Liver (tissue), 9 donors: ENCODE results near the gene MAPK1. TPM values are rescaled to one million over a fixed set of nuclear protein-coding genes. Genes with fewer than 3 reads are reported as not detected.

Experiments used
- DNase-seq: peaks from one replicate; pipeline ENCODE4 v3.0.0-alpha.2; 2017; ENCODE audit warnings: low spot score
- H3K27ac ChIP-seq, 2 donors: one replicate each; pipeline ENCODE4 v1.7.0; 2013; ENCODE audit warnings: inconsistent platforms in 2 of 2, low read length in 2 of 2, control low read depth in 1 of 2, low read depth in 1 of 2, mild to moderate bottlenecking in 1 of 2
- H3K27me3 ChIP-seq, 4 donors: one replicate each; pipeline versions ENCODE4 v1.6.1 to v1.7.0; 2013; ENCODE audit warnings: low read length in 3 of 4, inconsistent platforms in 1 of 4, mild to moderate bottlenecking in 1 of 4, moderate library complexity in 1 of 4; ENCODE audit not compliant: control insufficient read depth in 4 of 4, insufficient read depth in 4 of 4
- H3K36me3 ChIP-seq, 4 donors: one replicate each; pipeline versions ENCODE4 v1.6.1 to v1.7.0; 2013; ENCODE audit warnings: low read length in 3 of 4, mild to moderate bottlenecking in 3 of 4, low read depth in 1 of 4, moderate library complexity in 1 of 4; ENCODE audit not compliant: control insufficient read depth in 4 of 4, insufficient read depth in 3 of 4
- H3K4me1 ChIP-seq, 4 donors: one replicate each; pipeline versions ENCODE4 v1.6.1 to v1.7.0; 2013; ENCODE audit warnings: low read length in 3 of 4, mild to moderate bottlenecking in 3 of 4, moderate library complexity in 1 of 4; ENCODE audit not compliant: control insufficient read depth in 4 of 4, insufficient read depth in 4 of 4
- H3K4me3 ChIP-seq, 3 donors: one replicate each; pipeline versions ENCODE4 v1.6.1 to v1.7.0; 2013; ENCODE audit warnings: low read length in 3 of 3, control low read depth in 1 of 3, low read depth in 1 of 3, mild to moderate bottlenecking in 1 of 3
- H3K9ac ChIP-seq, 2 donors: one replicate each; pipeline ENCODE4 v1.7.0; 2013; ENCODE audit warnings: low read length in 2 of 2, mild to moderate bottlenecking in 2 of 2, moderate library complexity in 2 of 2, control low read depth in 1 of 2, low read depth in 1 of 2
- H3K9me3 ChIP-seq, 4 donors: one replicate each; pipeline versions ENCODE4 v1.6.1 to v1.7.0; 2013; ENCODE audit warnings: low read length in 3 of 4; ENCODE audit not compliant: control insufficient read depth in 4 of 4
- EGR1 ChIP-seq, 2 donors: IDR thresholded peaks; 2 replicates each; pipeline ENCODE4 v1.6.1; 2016 to 2018; ENCODE audit warnings: antibody characterized with exemption in 2 of 2, low read depth in 2 of 2
- FOXA1 ChIP-seq: IDR thresholded peaks from 2 replicates; pipeline ENCODE4 v1.6.1; 2016; ENCODE audit warnings: antibody characterized with exemption
- FOXA2 ChIP-seq: IDR thresholded peaks from 2 replicates; pipeline ENCODE4 v1.6.1; 2016; ENCODE audit warnings: antibody characterized with exemption
- GABPA ChIP-seq, 2 donors: IDR thresholded peaks in 1 of 2; conservative IDR thresholded peaks in 1 of 2; 2 replicates each; pipeline ENCODE4 v1.6.1; 2016; ENCODE audit warnings: antibody characterized with exemption in 2 of 2, mild to moderate bottlenecking in 1 of 2, moderate library complexity in 1 of 2
- HNF4A ChIP-seq, 2 donors: conservative IDR thresholded peaks; 2 replicates each; pipeline ENCODE4 v1.6.1; 2016; ENCODE audit warnings: antibody characterized with exemption in 2 of 2, mild to moderate bottlenecking in 2 of 2
- HNF4G ChIP-seq: IDR thresholded peaks from 2 replicates; pipeline ENCODE4 v1.6.1; 2016; ENCODE audit warnings: antibody characterized with exemption
- JUND ChIP-seq, 2 donors: IDR thresholded peaks; 2 replicates each; pipeline ENCODE4 v1.6.1; 2016; ENCODE audit warnings: antibody characterized with exemption in 2 of 2
- MAX ChIP-seq: IDR thresholded peaks from 2 replicates; pipeline ENCODE4 v1.6.1; 2016; ENCODE audit warnings: antibody characterized with exemption
- NR2F2 ChIP-seq: IDR thresholded peaks from 2 replicates; pipeline ENCODE4 v1.6.1; 2016; ENCODE audit warnings: antibody characterized with exemption
- RAD21 ChIP-seq, 2 donors: IDR thresholded peaks; 2 replicates each; pipeline ENCODE4 v1.6.1; 2016; ENCODE audit warnings: antibody characterized with exemption in 2 of 2, mild to moderate bottlenecking in 2 of 2
- REST ChIP-seq: IDR thresholded peaks from 2 replicates; pipeline ENCODE4 v1.6.1; 2016; ENCODE audit warnings: antibody characterized with exemption, mild to moderate bottlenecking
- RXRA ChIP-seq, 2 donors: IDR thresholded peaks; 2 replicates each; pipeline ENCODE4 v1.6.1; 2017 to 2018; ENCODE audit warnings: antibody characterized with exemption in 2 of 2, mild to moderate bottlenecking in 1 of 2
- SP1 ChIP-seq: IDR thresholded peaks from 2 replicates; pipeline ENCODE4 v1.6.1; 2018; ENCODE audit warnings: antibody characterized with exemption, mild to moderate bottlenecking
- TAF1 ChIP-seq: conservative IDR thresholded peaks from 2 replicates; pipeline ENCODE4 v1.6.1; 2016; ENCODE audit warnings: antibody characterized with exemption, mild to moderate bottlenecking
- YY1 ChIP-seq: IDR thresholded peaks from 2 replicates; pipeline ENCODE4 v1.6.1; 2016; ENCODE audit warnings: antibody characterized with exemption, mild to moderate bottlenecking
- ZBTB33 ChIP-seq: IDR thresholded peaks from 2 replicates; pipeline ENCODE4 v1.6.1; 2016; ENCODE audit warnings: antibody characterized with exemption
- WGBS: extraction: QIAGEN DNeasy Blood & Tissue Kit; methylation state at CpG from one replicate; pipeline ENCODE4 v1.1.7; 2013; 5-methylcytosine and 5-hydroxymethylcytosine counted together
- polyA plus RNA-seq, 2 donors: library from polyadenylated mRNA; stranded (reverse) in 1 of 2; unstranded in 1 of 2; fragments of 200-250 nt in 1 of 2; fragments of >200 nt in 1 of 2; fragmentation: Nextera tagmentation in 1 of 2; extraction: Ambion mirVana in 1 of 2; gene quantifications; one replicate each; pipeline versions ENCODE4 v1.2.1 to v1.2.3, GENCODE V29; 2013 to 2015
- total RNA-seq, 2 donors: library from RNA; depleted of rRNA; stranded (reverse); fragments of >200 nt; gene quantifications; one replicate each; pipeline ENCODE4 v1.2.3, GENCODE V29; 2014
- TF ChIP-seq, protein P1 (sequence below): IDR thresholded peaks from 2 replicates; pipeline ENCODE4 v1.6.1; 2016; ENCODE audit warnings: antibody characterized with exemption
- TF ChIP-seq, protein P2 (sequence below): fragments of 150-350 bp; IDR thresholded peaks from 2 replicates; pipeline ENCODE4 v1.5.1; 2017; ENCODE audit warnings: improper control_type of control experiment, low read depth, low read length; ENCODE audit not compliant: missing input control
- donor health status: healthy.
- donor health status: healthy.
- donor health status: healthy.
- donor health status: healthy.
- donor health status: healthy.

The MAPK1 gene
- total and polyA plus RNA-seq, 4 donors = 8.3 to 31.8 (median 22.8) TPM

GRCh38 chr22:21824445-21824912, 43.0 kb downstream of the MAPK1 start:
- no peak for DNase-seq
- Histone ChIP-seq H3K27me3 (no peaks in the 10 kb centered on the region), H3K27ac (no peak overlapping the region), H3K9me3 (no peaks in the 10 kb centered on the region), H3K9ac (no peak overlapping the region), H3K4me3 (no peak overlapping the region), H3K36me3 (no peaks in the 10 kb centered on the region), H3K4me1 (peaks cover 0 to 8% (median 0%) of the 10 kb centered on the region in 4 donors)
- 89% methylated on average over 1 of the region's 1 CpG for WGBS
- no peak for TF ChIP-seq RXRA (IDR thresholded peaks at IDR 0.05)
- TF ChIP-seq RAD21 (IDR thresholded peaks at IDR 0.05) = no peak
- no peak for TF ChIP-seq FOXA1
- no peak for TF ChIP-seq HNF4G
- no peak for TF ChIP-seq EGR1 (IDR thresholded peaks at IDR 0.05; ENCODE audit: low read depth in 2 of 2)
- no peak for TF ChIP-seq HNF4A (conservative IDR thresholded peaks at IDR 0.05)
- no peak for TF ChIP-seq GABPA (IDR thresholded peaks at IDR 0.05 in 1 of 2, conservative IDR thresholded peaks at IDR 0.05 in 1 of 2)
- TF ChIP-seq, protein P1, sequence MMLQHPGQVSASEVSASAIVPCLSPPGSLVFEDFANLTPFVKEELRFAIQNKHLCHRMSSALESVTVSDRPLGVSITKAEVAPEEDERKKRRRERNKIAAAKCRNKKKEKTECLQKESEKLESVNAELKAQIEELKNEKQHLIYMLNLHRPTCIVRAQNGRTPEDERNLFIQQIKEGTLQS = no peak
- TF ChIP-seq ZBTB33 = no peak
- no peak for TF ChIP-seq MAX
- TF ChIP-seq YY1 = no peak
- TF ChIP-seq, protein P2, sequence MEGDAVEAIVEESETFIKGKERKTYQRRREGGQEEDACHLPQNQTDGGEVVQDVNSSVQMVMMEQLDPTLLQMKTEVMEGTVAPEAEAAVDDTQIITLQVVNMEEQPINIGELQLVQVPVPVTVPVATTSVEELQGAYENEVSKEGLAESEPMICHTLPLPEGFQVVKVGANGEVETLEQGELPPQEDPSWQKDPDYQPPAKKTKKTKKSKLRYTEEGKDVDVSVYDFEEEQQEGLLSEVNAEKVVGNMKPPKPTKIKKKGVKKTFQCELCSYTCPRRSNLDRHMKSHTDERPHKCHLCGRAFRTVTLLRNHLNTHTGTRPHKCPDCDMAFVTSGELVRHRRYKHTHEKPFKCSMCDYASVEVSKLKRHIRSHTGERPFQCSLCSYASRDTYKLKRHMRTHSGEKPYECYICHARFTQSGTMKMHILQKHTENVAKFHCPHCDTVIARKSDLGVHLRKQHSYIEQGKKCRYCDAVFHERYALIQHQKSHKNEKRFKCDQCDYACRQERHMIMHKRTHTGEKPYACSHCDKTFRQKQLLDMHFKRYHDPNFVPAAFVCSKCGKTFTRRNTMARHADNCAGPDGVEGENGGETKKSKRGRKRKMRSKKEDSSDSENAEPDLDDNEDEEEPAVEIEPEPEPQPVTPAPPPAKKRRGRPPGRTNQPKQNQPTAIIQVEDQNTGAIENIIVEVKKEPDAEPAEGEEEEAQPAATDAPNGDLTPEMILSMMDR = no peak
- no peak for TF ChIP-seq REST
- TF ChIP-seq FOXA2 = no peak
- no peak for TF ChIP-seq TAF1
- TF ChIP-seq SP1 = no peak
- no peak for TF ChIP-seq NR2F2
- no peak for TF ChIP-seq JUND (IDR thresholded peaks at IDR 0.05)
